SK-N-SH treated with all-trans-retinoic acid at 6 μM for 48 hours (cell line): ENCODE results near the gene KIAA1328.

ENCODE experiments used
- ARNTL ChIP-seq: fragments of 450-650 bp; formaldehyde crosslinking; IDR thresholded peaks from 2 replicates; pipeline ENCODE4 v1.5.0; 2020; ENCODE audit warnings: low read depth, mild to moderate bottlenecking, moderate library complexity, borderline replicate concordance
- BACH2 ChIP-seq: fragments of 250-450 bp; sonication (Bioruptor Pico); IDR thresholded peaks from 2 replicates; pipeline ENCODE4 v1.9.0; 2021; ENCODE audit warnings: mild to moderate bottlenecking, borderline replicate concordance
- CSDC2 ChIP-seq: fragments of 250-450 bp; sonication (Bioruptor Pico); IDR thresholded peaks from 2 replicates; pipeline ENCODE4 v1.5.0; 2020; ENCODE audit warnings: mild to moderate bottlenecking, moderate library complexity
- CSRNP3 ChIP-seq: fragments of 250-450 bp; sonication (Bioruptor Pico); IDR thresholded peaks from 2 replicates; pipeline ENCODE4 v1.5.1; 2021; ENCODE audit warnings: mild to moderate bottlenecking, moderate library complexity
- GLIS3 ChIP-seq: fragments of 250-450 bp; sonication (Bioruptor Pico); IDR thresholded peaks from 2 replicates; pipeline ENCODE4 v1.5.0; 2020; ENCODE audit warnings: mild to moderate bottlenecking, moderate library complexity
- ISL1 ChIP-seq: fragments of 250-450 bp; sonication (Bioruptor Pico); IDR thresholded peaks from 2 replicates; pipeline ENCODE4 v2.1.2; 2022; ENCODE audit warnings: mild to moderate bottlenecking, moderate library complexity
- PATZ1 ChIP-seq: fragments of 250-450 bp; sonication (Bioruptor Pico); IDR thresholded peaks from 2 replicates; pipeline ENCODE4 v1.8.0; 2020; ENCODE audit warnings: mild to moderate bottlenecking, moderate library complexity, borderline replicate concordance
- PPARA ChIP-seq: fragments of 250-450 bp; sonication (Bioruptor Pico); IDR thresholded peaks from 2 replicates; pipeline ENCODE4 v1.5.0; 2020; ENCODE audit warnings: mild to moderate bottlenecking, borderline replicate concordance
- SNAI2 ChIP-seq: fragments of 250-450 bp; sonication (Bioruptor Pico); IDR thresholded peaks from 2 replicates; pipeline ENCODE4 v1.5.0; 2020; ENCODE audit warnings: mild to moderate bottlenecking, moderate library complexity
- TOX ChIP-seq: fragments of 250-450 bp; sonication (Bioruptor Pico); IDR thresholded peaks from 2 replicates; pipeline ENCODE4 v1.8.0; 2021; ENCODE audit warnings: mild to moderate bottlenecking, moderate library complexity, borderline replicate concordance
- ZC3H10 ChIP-seq: fragments of 250-450 bp; sonication (Bioruptor Pico); IDR thresholded peaks from 2 replicates; pipeline ENCODE4 v1.5.1; 2021; ENCODE audit warnings: mild to moderate bottlenecking, moderate library complexity
- ZNF565 ChIP-seq: fragments of 450-650 bp; formaldehyde crosslinking; conservative IDR thresholded peaks from 2 replicates; pipeline ENCODE4 v1.5.0; 2020; ENCODE audit warnings: low read depth, mild to moderate bottlenecking, moderate library complexity
- ZNF70 ChIP-seq: fragments of 450-650 bp; formaldehyde crosslinking; IDR thresholded peaks from 2 replicates; pipeline ENCODE4 v1.5.0; 2020; ENCODE audit warnings: mild to moderate bottlenecking, moderate library complexity
- ZNF8 ChIP-seq: fragments of 450-650 bp; formaldehyde crosslinking; IDR thresholded peaks from 2 replicates; pipeline ENCODE4 v1.5.0; 2020; ENCODE audit warnings: mild to moderate bottlenecking, moderate library complexity

- TF ChIP-seq ZNF8 (no peak), ZC3H10 (CRISPR knock-in tag) (no peak), SNAI2 (CRISPR knock-in tag) (no peak), TOX (no peak), ARNTL (CRISPR knock-in tag) (no peak), PPARA (no peak), CSDC2 (CRISPR knock-in tag) (no peak), PATZ1 (CRISPR knock-in tag) (no peak), BACH2 (CRISPR knock-in tag) (no peak), CSRNP3 (CRISPR knock-in tag) (no peak), ZNF70 (CRISPR knock-in tag) (no peak), ISL1 (CRISPR knock-in tag) (no peak), GLIS3 (CRISPR knock-in tag) (no peak), ZNF565 (no peak)
Observed at GRCh38 chr18:36960038-36960437, 131.1 kb downstream of the KIAA1328 start.
